ENCODE results near the gene PDE4D.

DNA sequence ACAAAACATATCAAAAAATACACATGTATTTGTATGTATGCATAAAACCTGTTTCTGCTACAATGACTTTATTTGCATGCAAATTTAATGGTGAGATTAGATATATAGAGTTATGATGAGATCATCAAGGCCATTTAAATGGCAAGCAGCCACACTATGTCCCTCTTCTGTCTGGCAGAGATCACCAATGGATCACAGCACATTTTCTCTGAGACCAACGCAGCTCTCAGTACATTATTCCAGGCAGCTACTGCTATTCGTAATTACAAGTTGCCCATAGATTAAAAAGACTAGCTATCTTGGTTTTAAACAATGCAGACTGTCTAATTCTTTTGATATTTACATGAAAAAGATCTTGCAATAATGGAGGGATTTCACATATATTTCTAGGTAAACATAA lies 629.5 kb downstream of the PDE4D start:
- no peak for TF ChIP-seq POLR2A (IDR thresholded peaks at IDR 0.05)
- TF ChIP-seq, protein P1, sequence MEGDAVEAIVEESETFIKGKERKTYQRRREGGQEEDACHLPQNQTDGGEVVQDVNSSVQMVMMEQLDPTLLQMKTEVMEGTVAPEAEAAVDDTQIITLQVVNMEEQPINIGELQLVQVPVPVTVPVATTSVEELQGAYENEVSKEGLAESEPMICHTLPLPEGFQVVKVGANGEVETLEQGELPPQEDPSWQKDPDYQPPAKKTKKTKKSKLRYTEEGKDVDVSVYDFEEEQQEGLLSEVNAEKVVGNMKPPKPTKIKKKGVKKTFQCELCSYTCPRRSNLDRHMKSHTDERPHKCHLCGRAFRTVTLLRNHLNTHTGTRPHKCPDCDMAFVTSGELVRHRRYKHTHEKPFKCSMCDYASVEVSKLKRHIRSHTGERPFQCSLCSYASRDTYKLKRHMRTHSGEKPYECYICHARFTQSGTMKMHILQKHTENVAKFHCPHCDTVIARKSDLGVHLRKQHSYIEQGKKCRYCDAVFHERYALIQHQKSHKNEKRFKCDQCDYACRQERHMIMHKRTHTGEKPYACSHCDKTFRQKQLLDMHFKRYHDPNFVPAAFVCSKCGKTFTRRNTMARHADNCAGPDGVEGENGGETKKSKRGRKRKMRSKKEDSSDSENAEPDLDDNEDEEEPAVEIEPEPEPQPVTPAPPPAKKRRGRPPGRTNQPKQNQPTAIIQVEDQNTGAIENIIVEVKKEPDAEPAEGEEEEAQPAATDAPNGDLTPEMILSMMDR (IDR thresholded peaks at IDR 0.05), result no peak
- no peak for TF ChIP-seq EP300 (IDR thresholded peaks at IDR 0.05)

All from tibial nerve (tissue), 4 donors.